Heart left ventricle (tissue), 16 donors: ENCODE results near the gene AHSP. TPM values are rescaled to one million over a fixed set of nuclear protein-coding genes. Genes with fewer than 3 reads are reported as not detected.

Source experiments
- ATAC-seq, 4 donors: fragments of 200-7000 bp; cut with Tn5 transposase; one replicate each; pipeline ENCODE4 v1.9.1; 2020 to 2022; ENCODE audit warnings: moderate library complexity in 4 of 4, mild to moderate bottlenecking in 3 of 4, moderate number of reproducible peaks in 1 of 4
- DNase-seq, 5 donors: peaks; one replicate each; pipeline ENCODE4 v3.0.0-alpha.2; 2020
- H3K27ac ChIP-seq, 12 donors: fragments of 200-600 bp; sonication (generic) in 4 of 12; one replicate each; pipeline versions ENCODE4 v1.5.0 to v1.8.0; 2016 to 2022; ENCODE audit warnings: mild to moderate bottlenecking in 2 of 12
- H3K27me3 ChIP-seq, 9 donors: fragments of 200-600 bp; sonication (generic) in 2 of 9; one replicate each; pipeline versions ENCODE4 v1.5.1 to v1.8.0; 2016 to 2022; ENCODE audit warnings: mild to moderate bottlenecking in 3 of 9
- H3K36me3 ChIP-seq, 9 donors: fragments of 200-600 bp; sonication (generic) in 2 of 9; one replicate each; pipeline versions ENCODE4 v1.5.0 to v1.8.0; 2018 to 2022; ENCODE audit warnings: mild to moderate bottlenecking in 2 of 9
- H3K4me1 ChIP-seq, 12 donors: fragments of 200-600 bp; sonication (generic) in 4 of 12; one replicate each; pipeline versions ENCODE4 v1.5.0 to v1.8.0; 2016 to 2022; ENCODE audit warnings: mild to moderate bottlenecking in 3 of 12
- H3K4me3 ChIP-seq, 12 donors: fragments of 200-600 bp; sonication (generic) in 4 of 12; one replicate each; pipeline versions ENCODE4 v1.5.0 to v1.8.0; 2017 to 2022; ENCODE audit warnings: mild to moderate bottlenecking in 9 of 12, moderate library complexity in 4 of 12
- H3K9me3 ChIP-seq, 12 donors: fragments of 200-600 bp; sonication (generic) in 4 of 12; one replicate each; pipeline versions ENCODE4 v1.5.0 to v1.8.0; 2016 to 2022; ENCODE audit warnings: mild to moderate bottlenecking in 1 of 12
- CTCF ChIP-seq, 12 donors: fragments of 200-600 bp; sonication (generic) in 4 of 12; IDR thresholded peaks; one replicate each; pipeline versions ENCODE4 v1.5.0 to v1.8.0; 2018 to 2022; ENCODE audit warnings: antibody characterized with exemption in 12 of 12, mild to moderate bottlenecking in 5 of 12
- POLR2A ChIP-seq, 2 donors: fragments of 450-650 bp; IDR thresholded peaks; one replicate each; pipeline ENCODE4 v1.6.1; 2017; ENCODE audit warnings: antibody characterized with exemption in 2 of 2, mild to moderate bottlenecking in 2 of 2, moderate library complexity in 2 of 2
- WGBS, 4 donors: extraction: QIAGEN DNeasy Blood & Tissue Kit in 2 of 4; methylation state at CpG; one replicate each; pipeline versions ENCODE4 v1.1.5 to v1.1.7; 2013 to 2018; 5-methylcytosine and 5-hydroxymethylcytosine counted together
- intact Hi-C, 10 donors: fragments of 100-400 bp; cut with DNase I; formaldehyde crosslinking; loops; one replicate each; pipeline versions ENCODE4 v1.11.1 to v1.14.2; 2022
- polyA plus RNA-seq, 2 donors: library from polyadenylated mRNA; stranded (reverse); fragments of 200-250 nt; gene quantifications; one replicate each; pipeline ENCODE4 v1.2.3, GENCODE V29; 2013
- total RNA-seq, 9 donors: library from RNA; depleted of rRNA in 2 of 9; stranded (reverse); fragments of >200 nt in 2 of 9; fragmentation: NEBNext Ultra II Directional in 3 of 9; extraction: Animal tissue kit (Norgen Biotek cat#: 25700) in 3 of 9; gene quantifications; one replicate each; pipeline versions ENCODE4 v1.1.0 to v1.2.4, GENCODE V29; 2016 to 2023
- donor health status: ischemic (EF 13 %, LVEDD 7.1; RV severe dilation, severe dysfunction).
- donor health status: healthy with polysubstance abuse.
- donor health status: DM: no; HTN: yes; CAD: no.
- donor health status: DM: no; HTN: no; CAD: no.
- donor health status: ischemic (EF 25% LVEDD 6.9; RV normal size, moderate dysfunction).
- donor health status: ischemic (EF 25% LVEDD 5.7; RV mildly dilated, moderate dysfunction).
- donor health status: healthy.
- donor health status: DM: yes; HTN: yes; CAD: no.
- donor health status: ischemic (EF 35%, LVEDD 5.7; RV mildly dilated, moderate dysfunction).
- donor health status: nonischemic (EF 11% LVEDD 7.7; RV severe dilation, severe dysfunction).
- donor health status: DM: yes; HTN: yes; CAD: no.
- donor health status: PGD.
- donor health status: ischemic (EF 29% LVEDD 5.4; RV normal size, mild dysfunction).
- donor health status: nonischemic (EF 23%, LVEDD 6.1; RV moderate dilation, normal function).

AHSP gene
- total and polyA plus RNA-seq, 11 donors: 2.2 TPM; not detected in 10

- 70 to 83% (median 82%) methylated on average over 8 of the region's 8 CpGs for WGBS, 4 donors
- ATAC-seq (no peak), DNase-seq (no peak)
- H3K4me1 ChIP-seq: no peaks in the 10 kb centered on the region
- intact Hi-C loops: loop anchor here in 1 of 10 donors (10.0 kb wide), 1 partner anchor 57 kb away; the partner anchor contains the start of gene RUSF1
- H3K36me3 ChIP-seq: no peaks in the 10 kb centered on the region
- peaks cover 0 to 22% (median 3%) of the 10 kb centered on the region in 9 donors for H3K27me3 ChIP-seq
- H3K4me3 ChIP-seq: no peak overlapping the region
- no peak overlapping the region for H3K27ac ChIP-seq
- H3K9me3 ChIP-seq: peaks cover 0 to 7% (median 0%) of the 10 kb centered on the region in 12 donors
- TF ChIP-seq POLR2A (IDR thresholded peaks at IDR 0.05) (no peak), CTCF (IDR thresholded peaks at IDR 0.05) (no peak)
Observed at GRCh38 chr16:31561426-31562233, 33.9 kb downstream of the AHSP start.

- TF ChIP-seq POLR2A (IDR thresholded peaks at IDR 0.05) (no peak), CTCF (IDR thresholded peaks at IDR 0.05) (peak in 1 of 12 donors; percentile 8)
- Histone ChIP-seq H3K27me3 (peaks cover 15 to 60% (median 25%) of the 10 kb centered on the region in 9 donors), H3K4me1 (peaks cover 0 to 10% (median 0%) of the 10 kb centered on the region in 12 donors), H3K36me3 (no peaks in the 10 kb centered on the region), H3K9me3 (peaks cover 0 to 6% (median 0%) of the 10 kb centered on the region in 12 donors), H3K4me3 (peak overlapping the region in 11 of 12 donors; percentile 10 to 47 (median 32)), H3K27ac (no peak overlapping the region)
- DNase-seq (peak in 1 of 5 donors; percentile 23), ATAC-seq (peak in 2 of 4 donors; percentile 46)
- intact Hi-C loops: loop anchor here in 1 of 10 donors (10.0 kb wide), 1 partner anchor 64 kb away; the partner anchor contains the start of gene RUSF1
- 5 to 8% (median 6%) methylated on average over 27 to 49 of the region's 49 CpGs for WGBS, 4 donors
Observed at GRCh38 chr16:31568577-31569359, 41.1 kb downstream of the AHSP start.

GRCh38 chr16:31569360-31569717 is 41.6 kb downstream of the AHSP start:
- intact Hi-C loops: loop anchor here in 1 of 10 donors (10.0 kb wide), 1 partner anchor 65 kb away; the partner anchor contains the start of gene RUSF1

More at GRCh38 chr16:31569360-31569717, 41.6 kb downstream of the AHSP start:
- Histone ChIP-seq H3K27me3 (peaks cover 15 to 60% (median 25%) of the 10 kb centered on the region in 9 donors), H3K9me3 (peaks cover 0 to 6% (median 0%) of the 10 kb centered on the region in 12 donors), H3K27ac (no peak overlapping the region), H3K36me3 (no peaks in the 10 kb centered on the region), H3K4me1 (peaks cover 0 to 10% (median 0%) of the 10 kb centered on the region in 12 donors), H3K4me3 (peak overlapping the region in 11 of 12 donors; percentile 10 to 47 (median 32))
- ATAC-seq: no peak
- no peak for DNase-seq
- WGBS, 4 donors: 1 to 3% (median 1%) methylated on average over 17 to 46 of the region's 46 CpGs
- TF ChIP-seq POLR2A (IDR thresholded peaks at IDR 0.05) (no peak), CTCF (IDR thresholded peaks at IDR 0.05) (no peak)
